ENCODE data around the gene MAPK8. TPM values are rescaled to one million over a fixed set of nuclear protein-coding genes. Genes with fewer than 3 reads are reported as not detected.

Gene MAPK8
- total and polyA plus RNA-seq, 9 of the 15 experiments (the other 6 are each of a cell fraction or from before 2014, with no cell fraction given): 6.4 to 159 (median 71.0) TPM

DNA sequence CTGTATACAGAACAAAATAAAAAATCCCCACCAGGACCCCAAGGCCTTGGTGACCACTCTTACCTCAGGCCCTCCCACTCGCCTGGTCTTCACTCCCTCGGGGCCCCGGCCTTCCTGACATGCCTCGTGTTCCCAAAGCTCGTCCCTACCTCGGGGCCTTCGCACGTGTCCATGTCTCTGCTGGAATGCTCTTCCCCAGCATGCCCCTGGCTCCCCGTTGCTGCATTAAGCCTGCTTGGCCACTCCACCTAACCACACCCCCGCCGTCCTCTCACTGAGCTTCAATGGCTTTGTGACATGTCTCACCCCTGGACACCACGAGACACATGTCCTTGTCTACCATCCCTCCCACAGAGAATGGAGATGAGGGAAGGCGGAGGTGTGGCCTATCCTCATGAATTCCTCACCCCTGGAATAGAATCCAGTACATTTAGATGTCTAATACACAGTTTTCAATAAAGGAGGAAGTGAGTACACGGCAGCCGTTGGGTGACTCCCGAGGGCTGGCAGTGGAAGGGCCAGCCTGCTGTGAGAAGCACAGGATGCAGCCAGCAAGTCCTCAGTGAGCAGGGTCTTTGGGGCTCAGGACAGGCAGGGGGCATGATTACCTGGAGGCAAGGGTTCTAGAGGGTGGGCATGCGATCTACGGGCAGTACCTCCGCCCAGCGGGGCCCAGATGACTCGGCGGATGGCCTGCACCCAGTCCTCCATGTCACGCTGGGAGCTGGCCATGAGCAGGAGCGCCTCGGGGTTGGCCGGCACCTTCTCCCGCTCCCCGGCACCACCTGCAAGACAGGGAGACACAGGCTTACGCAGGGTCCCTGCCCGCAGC lies 172.7 kb downstream of the MAPK8 start (continued):
- TF ChIP-seq, protein P1, sequence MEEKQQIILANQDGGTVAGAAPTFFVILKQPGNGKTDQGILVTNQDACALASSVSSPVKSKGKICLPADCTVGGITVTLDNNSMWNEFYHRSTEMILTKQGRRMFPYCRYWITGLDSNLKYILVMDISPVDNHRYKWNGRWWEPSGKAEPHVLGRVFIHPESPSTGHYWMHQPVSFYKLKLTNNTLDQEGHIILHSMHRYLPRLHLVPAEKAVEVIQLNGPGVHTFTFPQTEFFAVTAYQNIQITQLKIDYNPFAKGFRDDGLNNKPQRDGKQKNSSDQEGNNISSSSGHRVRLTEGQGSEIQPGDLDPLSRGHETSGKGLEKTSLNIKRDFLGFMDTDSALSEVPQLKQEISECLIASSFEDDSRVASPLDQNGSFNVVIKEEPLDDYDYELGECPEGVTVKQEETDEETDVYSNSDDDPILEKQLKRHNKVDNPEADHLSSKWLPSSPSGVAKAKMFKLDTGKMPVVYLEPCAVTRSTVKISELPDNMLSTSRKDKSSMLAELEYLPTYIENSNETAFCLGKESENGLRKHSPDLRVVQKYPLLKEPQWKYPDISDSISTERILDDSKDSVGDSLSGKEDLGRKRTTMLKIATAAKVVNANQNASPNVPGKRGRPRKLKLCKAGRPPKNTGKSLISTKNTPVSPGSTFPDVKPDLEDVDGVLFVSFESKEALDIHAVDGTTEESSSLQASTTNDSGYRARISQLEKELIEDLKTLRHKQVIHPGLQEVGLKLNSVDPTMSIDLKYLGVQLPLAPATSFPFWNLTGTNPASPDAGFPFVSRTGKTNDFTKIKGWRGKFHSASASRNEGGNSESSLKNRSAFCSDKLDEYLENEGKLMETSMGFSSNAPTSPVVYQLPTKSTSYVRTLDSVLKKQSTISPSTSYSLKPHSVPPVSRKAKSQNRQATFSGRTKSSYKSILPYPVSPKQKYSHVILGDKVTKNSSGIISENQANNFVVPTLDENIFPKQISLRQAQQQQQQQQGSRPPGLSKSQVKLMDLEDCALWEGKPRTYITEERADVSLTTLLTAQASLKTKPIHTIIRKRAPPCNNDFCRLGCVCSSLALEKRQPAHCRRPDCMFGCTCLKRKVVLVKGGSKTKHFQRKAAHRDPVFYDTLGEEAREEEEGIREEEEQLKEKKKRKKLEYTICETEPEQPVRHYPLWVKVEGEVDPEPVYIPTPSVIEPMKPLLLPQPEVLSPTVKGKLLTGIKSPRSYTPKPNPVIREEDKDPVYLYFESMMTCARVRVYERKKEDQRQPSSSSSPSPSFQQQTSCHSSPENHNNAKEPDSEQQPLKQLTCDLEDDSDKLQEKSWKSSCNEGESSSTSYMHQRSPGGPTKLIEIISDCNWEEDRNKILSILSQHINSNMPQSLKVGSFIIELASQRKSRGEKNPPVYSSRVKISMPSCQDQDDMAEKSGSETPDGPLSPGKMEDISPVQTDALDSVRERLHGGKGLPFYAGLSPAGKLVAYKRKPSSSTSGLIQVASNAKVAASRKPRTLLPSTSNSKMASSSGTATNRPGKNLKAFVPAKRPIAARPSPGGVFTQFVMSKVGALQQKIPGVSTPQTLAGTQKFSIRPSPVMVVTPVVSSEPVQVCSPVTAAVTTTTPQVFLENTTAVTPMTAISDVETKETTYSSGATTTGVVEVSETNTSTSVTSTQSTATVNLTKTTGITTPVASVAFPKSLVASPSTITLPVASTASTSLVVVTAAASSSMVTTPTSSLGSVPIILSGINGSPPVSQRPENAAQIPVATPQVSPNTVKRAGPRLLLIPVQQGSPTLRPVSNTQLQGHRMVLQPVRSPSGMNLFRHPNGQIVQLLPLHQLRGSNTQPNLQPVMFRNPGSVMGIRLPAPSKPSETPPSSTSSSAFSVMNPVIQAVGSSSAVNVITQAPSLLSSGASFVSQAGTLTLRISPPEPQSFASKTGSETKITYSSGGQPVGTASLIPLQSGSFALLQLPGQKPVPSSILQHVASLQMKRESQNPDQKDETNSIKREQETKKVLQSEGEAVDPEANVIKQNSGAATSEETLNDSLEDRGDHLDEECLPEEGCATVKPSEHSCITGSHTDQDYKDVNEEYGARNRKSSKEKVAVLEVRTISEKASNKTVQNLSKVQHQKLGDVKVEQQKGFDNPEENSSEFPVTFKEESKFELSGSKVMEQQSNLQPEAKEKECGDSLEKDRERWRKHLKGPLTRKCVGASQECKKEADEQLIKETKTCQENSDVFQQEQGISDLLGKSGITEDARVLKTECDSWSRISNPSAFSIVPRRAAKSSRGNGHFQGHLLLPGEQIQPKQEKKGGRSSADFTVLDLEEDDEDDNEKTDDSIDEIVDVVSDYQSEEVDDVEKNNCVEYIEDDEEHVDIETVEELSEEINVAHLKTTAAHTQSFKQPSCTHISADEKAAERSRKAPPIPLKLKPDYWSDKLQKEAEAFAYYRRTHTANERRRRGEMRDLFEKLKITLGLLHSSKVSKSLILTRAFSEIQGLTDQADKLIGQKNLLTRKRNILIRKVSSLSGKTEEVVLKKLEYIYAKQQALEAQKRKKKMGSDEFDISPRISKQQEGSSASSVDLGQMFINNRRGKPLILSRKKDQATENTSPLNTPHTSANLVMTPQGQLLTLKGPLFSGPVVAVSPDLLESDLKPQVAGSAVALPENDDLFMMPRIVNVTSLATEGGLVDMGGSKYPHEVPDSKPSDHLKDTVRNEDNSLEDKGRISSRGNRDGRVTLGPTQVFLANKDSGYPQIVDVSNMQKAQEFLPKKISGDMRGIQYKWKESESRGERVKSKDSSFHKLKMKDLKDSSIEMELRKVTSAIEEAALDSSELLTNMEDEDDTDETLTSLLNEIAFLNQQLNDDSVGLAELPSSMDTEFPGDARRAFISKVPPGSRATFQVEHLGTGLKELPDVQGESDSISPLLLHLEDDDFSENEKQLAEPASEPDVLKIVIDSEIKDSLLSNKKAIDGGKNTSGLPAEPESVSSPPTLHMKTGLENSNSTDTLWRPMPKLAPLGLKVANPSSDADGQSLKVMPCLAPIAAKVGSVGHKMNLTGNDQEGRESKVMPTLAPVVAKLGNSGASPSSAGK (IDR thresholded peaks at IDR 0.05): peak; percentile 74

All from K562 (cell line).